Upper lobe of right lung (tissue), 1 donor: ENCODE measurements around the gene JAM3. TPM values are rescaled to one million over a fixed set of nuclear protein-coding genes. Genes with fewer than 3 reads are reported as not detected.
"Not testable (repeated sequence)": the region's sequence is repeated elsewhere in the genome, so short reads cannot be mapped to it uniquely, and the experiment has no call there.

Experiments used
- ATAC-seq: fragments of 200-7000 bp; cut with Tn5 transposase; one replicate; pipeline ENCODE4 v1.9.1; 2020; ENCODE audit warnings: mild to moderate bottlenecking, moderate library complexity
- DNase-seq: peaks from one replicate; pipeline ENCODE4 v3.0.0-alpha.2; 2020
- H3K27ac ChIP-seq: fragments of 200-600 bp; one replicate; pipeline ENCODE4 v1.8.0; 2022
- H3K27me3 ChIP-seq: fragments of 200-600 bp; one replicate; pipeline ENCODE4 v1.8.0; 2022; ENCODE audit warnings: mild to moderate bottlenecking
- H3K36me3 ChIP-seq: fragments of 200-600 bp; one replicate; pipeline ENCODE4 v1.8.0; 2022
- H3K4me1 ChIP-seq: fragments of 200-600 bp; one replicate; pipeline ENCODE4 v1.8.0; 2022
- H3K4me3 ChIP-seq: fragments of 200-600 bp; one replicate; pipeline ENCODE4 v1.8.0; 2022; ENCODE audit warnings: mild to moderate bottlenecking
- H3K9me3 ChIP-seq: fragments of 200-600 bp; one replicate; pipeline ENCODE4 v1.8.0; 2022
- intact Hi-C: fragments of 100-400 bp; cut with DNase I; formaldehyde crosslinking; loops from one replicate; pipeline ENCODE4 v1.11.0; 2022
- total RNA-seq: library from RNA; stranded (reverse); fragmentation: NEBNext Ultra II Directional; extraction: Animal tissue kit (Norgen Biotek cat#: 25700); gene quantifications from one replicate; pipeline ENCODE4 v1.2.1, GENCODE V29; 2021
- TF ChIP-seq, protein P1 (sequence below): fragments of 200-600 bp; IDR thresholded peaks from one replicate; pipeline ENCODE4 v1.8.0; 2022; ENCODE audit warnings: antibody characterized with exemption
- donor health status: DM: no; HTN: yes; CAD: no; lungs with severe emphysema.

Gene JAM3
- total RNA-seq, 1 donor from 2014 or later: 26.9 TPM

- DNase-seq (no peak), ATAC-seq (no peak)
- Histone ChIP-seq H3K36me3 (no peaks in the 10 kb centered on the region), H3K27me3 (no peaks in the 10 kb centered on the region), H3K9me3 (no peaks in the 10 kb centered on the region), H3K27ac (no peak overlapping the region), H3K4me3 (no peak overlapping the region), H3K4me1 (no peaks in the 10 kb centered on the region)
- TF ChIP-seq, protein P1, sequence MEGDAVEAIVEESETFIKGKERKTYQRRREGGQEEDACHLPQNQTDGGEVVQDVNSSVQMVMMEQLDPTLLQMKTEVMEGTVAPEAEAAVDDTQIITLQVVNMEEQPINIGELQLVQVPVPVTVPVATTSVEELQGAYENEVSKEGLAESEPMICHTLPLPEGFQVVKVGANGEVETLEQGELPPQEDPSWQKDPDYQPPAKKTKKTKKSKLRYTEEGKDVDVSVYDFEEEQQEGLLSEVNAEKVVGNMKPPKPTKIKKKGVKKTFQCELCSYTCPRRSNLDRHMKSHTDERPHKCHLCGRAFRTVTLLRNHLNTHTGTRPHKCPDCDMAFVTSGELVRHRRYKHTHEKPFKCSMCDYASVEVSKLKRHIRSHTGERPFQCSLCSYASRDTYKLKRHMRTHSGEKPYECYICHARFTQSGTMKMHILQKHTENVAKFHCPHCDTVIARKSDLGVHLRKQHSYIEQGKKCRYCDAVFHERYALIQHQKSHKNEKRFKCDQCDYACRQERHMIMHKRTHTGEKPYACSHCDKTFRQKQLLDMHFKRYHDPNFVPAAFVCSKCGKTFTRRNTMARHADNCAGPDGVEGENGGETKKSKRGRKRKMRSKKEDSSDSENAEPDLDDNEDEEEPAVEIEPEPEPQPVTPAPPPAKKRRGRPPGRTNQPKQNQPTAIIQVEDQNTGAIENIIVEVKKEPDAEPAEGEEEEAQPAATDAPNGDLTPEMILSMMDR: no peak
- intact Hi-C loops: no loop called here
Measured at GRCh38 chr11:134097166-134097565, 28.3 kb downstream of the JAM3 start.

GRCh38 chr11:134098566-134099184 lies 29.8 kb downstream of the JAM3 start:
- ATAC-seq: no peak
- no peaks in the 10 kb centered on the region for H3K9me3 ChIP-seq
- no peak overlapping the region for H3K4me3 ChIP-seq
- no peaks in the 10 kb centered on the region for H3K36me3 ChIP-seq
- no peak for DNase-seq
- TF ChIP-seq, protein P1: no peak
- intact Hi-C loops: no loop called here
- H3K27ac ChIP-seq: no peak overlapping the region
- H3K4me1 ChIP-seq: no peaks in the 10 kb centered on the region
- H3K27me3 ChIP-seq: no peaks in the 10 kb centered on the region

DNA sequence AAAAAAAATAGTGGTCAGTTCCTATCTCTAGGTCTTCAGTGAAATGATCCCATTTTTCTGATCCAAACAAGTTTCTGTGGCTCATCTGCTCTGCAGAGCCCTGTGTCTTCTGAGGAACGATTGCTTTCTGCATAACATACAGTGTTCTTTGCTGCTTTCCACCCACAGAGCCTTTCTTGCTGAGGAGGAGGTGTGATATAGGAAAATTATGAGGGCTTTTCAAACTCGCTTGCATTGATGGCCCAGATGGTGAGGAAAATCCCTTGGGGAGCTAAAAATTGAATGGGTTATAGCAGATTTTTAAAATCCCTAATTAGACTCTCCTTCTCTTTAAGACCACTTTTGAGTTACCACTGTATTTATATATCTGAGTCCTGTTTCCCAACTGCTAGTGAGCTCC lies 31.3 kb downstream of the JAM3 start:
- H3K4me3 ChIP-seq: no peak overlapping the region
- no peaks in the 10 kb centered on the region for H3K9me3 ChIP-seq
- no peaks in the 10 kb centered on the region for H3K27me3 ChIP-seq
- TF ChIP-seq, protein P1: no peak
- DNase-seq (no peak), ATAC-seq (no peak)
- no peak overlapping the region for H3K27ac ChIP-seq
- H3K36me3 ChIP-seq: no peaks in the 10 kb centered on the region
- intact Hi-C loops: no loop called here
- H3K4me1 ChIP-seq: no peaks in the 10 kb centered on the region

DNA sequence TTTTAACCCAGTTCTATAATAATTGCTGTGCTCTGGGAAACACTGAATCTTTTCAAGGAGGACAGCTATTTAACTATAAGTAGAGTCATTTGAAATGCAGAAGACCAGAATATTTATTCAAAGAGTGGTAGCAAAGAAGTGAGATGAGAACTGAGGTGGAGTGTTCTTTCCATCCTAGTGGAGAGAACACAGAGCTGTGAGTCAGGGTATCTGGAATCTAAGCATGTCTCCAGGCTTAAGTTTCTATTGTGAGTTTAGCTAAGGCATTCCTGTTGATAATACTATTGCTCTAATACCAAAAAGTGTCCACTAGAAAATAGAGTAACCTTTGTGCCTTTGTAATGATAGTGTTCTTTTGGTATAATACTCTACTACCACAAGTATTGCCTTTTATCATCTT lies 32.4 kb downstream of the JAM3 start:
- ATAC-seq (no peak), DNase-seq (no peak)
- no peak overlapping the region for H3K27ac ChIP-seq
- intact Hi-C loops: no loop called here
- H3K36me3 ChIP-seq: no peaks in the 10 kb centered on the region
- H3K27me3 ChIP-seq: no peaks in the 10 kb centered on the region
- no peaks in the 10 kb centered on the region for H3K9me3 ChIP-seq
- no peaks in the 10 kb centered on the region for H3K4me1 ChIP-seq
- TF ChIP-seq, protein P1: no peak
- H3K4me3 ChIP-seq: no peak overlapping the region

GRCh38 chr11:134110252-134110815 lies 41.5 kb downstream of the JAM3 start:
- no peaks in the 10 kb centered on the region for H3K4me1 ChIP-seq
- H3K4me3 ChIP-seq: no peak overlapping the region
- TF ChIP-seq, protein P1: no peak
- H3K36me3 ChIP-seq: no peaks in the 10 kb centered on the region
- no peaks in the 10 kb centered on the region for H3K27me3 ChIP-seq
- intact Hi-C loops: no loop called here
- no peak for ATAC-seq
- H3K9me3 ChIP-seq: peaks cover 14% of the 10 kb centered on the region
- H3K27ac ChIP-seq: no peak overlapping the region
- DNase-seq: no peak

DNA sequence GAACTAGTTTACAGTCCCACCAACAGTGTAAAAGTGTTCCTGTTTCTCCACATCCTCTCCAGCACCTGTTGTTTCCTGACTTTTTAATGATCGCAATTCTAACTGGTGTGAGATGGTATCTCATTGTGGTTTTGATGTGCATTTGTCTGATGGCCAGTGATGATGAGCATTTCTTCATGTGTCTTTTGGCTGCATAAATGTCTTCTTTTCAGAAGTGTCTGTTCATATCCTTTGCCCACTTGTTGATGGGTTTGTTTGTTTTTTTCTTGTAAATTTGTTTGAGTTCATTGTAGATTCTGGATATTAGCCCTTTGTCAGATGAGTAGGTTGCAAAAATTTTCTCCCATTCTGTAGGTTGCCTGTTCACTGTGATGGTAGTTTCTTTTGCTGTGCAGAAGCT lies 44.9 kb downstream of the JAM3 start:
- H3K36me3 ChIP-seq, DNase-seq, H3K4me1 ChIP-seq, intact Hi-C loops, ATAC-seq, H3K27ac ChIP-seq, H3K9me3 ChIP-seq, H3K27me3 ChIP-seq, H3K4me3 ChIP-seq: not testable (repeated sequence)
